Endothelial cell of umbilical vein (primary cell): ENCODE measurements around the gene PLAAT3. TPM values are rescaled to one million over a fixed set of nuclear protein-coding genes. Genes with fewer than 3 reads are reported as not detected.

ENCODE experiments used
- BruUV-seq: library from RNA; stranded (reverse); fragments of 400-500 nt; replicated peaks from 2 replicates; lab custom pipeline; 2021; lab: Mats Ljungman, UMichigan
- CTCF ChIA-PET: fragments of 300-600, 350-600 bp; sonication (Branson Sonifier 250); formaldehyde crosslinking; loops from one replicate; lab custom pipeline; 2021; ENCODE audit warnings: antibody characterized with exemption, inconsistent platforms; lab: Charles Lee
- POLR2A ChIA-PET: fragments of 300-600, 350-600 bp; sonication (Branson Sonifier 250); formaldehyde crosslinking; loops from one replicate; lab custom pipeline; 2021; ENCODE audit warnings: antibody characterized with exemption, inconsistent platforms; lab: Charles Lee
- DNase-seq: peaks from one replicate; pipeline ENCODE4 v3.0.0-alpha.2; 2011; ENCODE audit warnings: low read depth, low spot score
- FAIRE-seq: peaks from 2 replicates; lab custom pipeline; 2011; peaks lifted over from hg19 to GRCh38; lab: Jason Lieb, UNC
- H2AFZ ChIP-seq: 2 replicates; pipeline ENCODE4 v1.6.0; 2012; ENCODE audit warnings: low read depth, low read length, control low read depth, inconsistent platforms
- H3K27ac ChIP-seq: 2 replicates; pipeline ENCODE4 v1.5.1; 2011; ENCODE audit warnings: low read depth, mild to moderate bottlenecking, control low read depth, low read length, moderate library complexity; ENCODE audit not compliant: insufficient read depth
- H3K27me3 ChIP-seq, 2 experiments: 2 replicates each; pipeline versions ENCODE4 v1.6.0 to v1.6.1; 2011; ENCODE audit warnings: low read length in 2 of 2, mixed read lengths in 1 of 2; ENCODE audit not compliant: control insufficient read depth in 2 of 2, insufficient read depth in 2 of 2
- H3K36me3 ChIP-seq, 2 experiments: 2 replicates in 1 of 2; 3 replicates in 1 of 2; pipeline ENCODE4 v1.5.1; 2011; ENCODE audit warnings: low read length in 2 of 2, mild to moderate bottlenecking in 1 of 2, moderate library complexity in 1 of 2; ENCODE audit not compliant: control insufficient read depth in 2 of 2, insufficient read depth in 2 of 2; ENCODE audit errors: extremely low read depth in 1 of 2
- H3K4me1 ChIP-seq: 3 replicates; pipeline ENCODE4 v1.5.1; 2011; ENCODE audit warnings: mild to moderate bottlenecking, low read length; ENCODE audit not compliant: control insufficient read depth, insufficient read depth; ENCODE audit errors: extremely low read depth
- H3K4me2 ChIP-seq: 2 replicates; pipeline ENCODE4 v1.6.1; 2011; ENCODE audit warnings: low read length, control low read depth, mixed read lengths; ENCODE audit not compliant: insufficient read depth
- H3K4me3 ChIP-seq, 3 experiments: fragments of 200-600 bp in 1 of 3; sonication (generic), shearing (Covaris generic) in 1 of 3; replicated peaks in 1 of 3; 2 replicates each; pipeline ENCODE4 v1.5.1; 2011 to 2016; ENCODE audit warnings: control low read depth in 3 of 3, low read length in 3 of 3, mild to moderate bottlenecking in 2 of 3, inconsistent platforms in 1 of 3, low read depth in 1 of 3, moderate library complexity in 1 of 3; ENCODE audit not compliant: insufficient read depth in 1 of 3
- H3K79me2 ChIP-seq: 2 replicates; pipeline ENCODE4 v1.6.0; 2012; ENCODE audit warnings: low read length, inconsistent platforms; ENCODE audit not compliant: control insufficient read depth, insufficient read depth
- H3K9ac ChIP-seq: replicated peaks from 2 replicates; pipeline ENCODE3; 2011; ENCODE audit warnings: low read length, control low read depth; ENCODE audit not compliant: insufficient read depth; ENCODE audit errors: extremely low read depth
- H3K9me1 ChIP-seq: replicated peaks from 3 replicates; pipeline ENCODE4 v1.6.0; 2011; ENCODE audit warnings: mild to moderate bottlenecking, low read length; ENCODE audit not compliant: control insufficient read depth, insufficient read depth; ENCODE audit errors: extremely low read depth
- H3K9me3 ChIP-seq: replicated peaks from 2 replicates; pipeline ENCODE4 v1.5.1; 2012; ENCODE audit warnings: low read length, inconsistent platforms; ENCODE audit not compliant: control insufficient read depth, insufficient read depth
- H4K20me1 ChIP-seq: replicated peaks from 2 replicates; pipeline ENCODE3; 2011; ENCODE audit warnings: mild to moderate bottlenecking, low read length; ENCODE audit not compliant: control insufficient read depth, insufficient read depth; ENCODE audit errors: extremely low read depth
- EZH2 ChIP-seq: IDR thresholded peaks from 2 replicates; pipeline ENCODE4 v1.6.1; 2012; ENCODE audit warnings: borderline replicate concordance, low read depth, mild to moderate bottlenecking, moderate library complexity, low read length, inconsistent platforms; ENCODE audit not compliant: severe bottlenecking
- FOS ChIP-seq: IDR thresholded peaks from 2 replicates; pipeline ENCODE4 v1.6.1; 2011; ENCODE audit warnings: mild to moderate bottlenecking, low read length, moderate library complexity, borderline replicate concordance; ENCODE audit not compliant: insufficient read depth
- GATA2 ChIP-seq: IDR thresholded peaks from 2 replicates; pipeline ENCODE4 v1.7.0; 2011; ENCODE audit warnings: low read depth, mild to moderate bottlenecking, moderate library complexity, mixed read lengths, low read length; ENCODE audit not compliant: insufficient read length, insufficient read depth
- JUN ChIP-seq: IDR thresholded peaks from 2 replicates; pipeline ENCODE4 v1.6.1; 2011; ENCODE audit warnings: borderline replicate concordance, low read depth; ENCODE audit not compliant: insufficient read length, insufficient read depth
- MYC ChIP-seq: IDR thresholded peaks from one replicate; pipeline ENCODE4 v1.6.1; 2011; ENCODE audit warnings: mild to moderate bottlenecking, low read depth, low read length
- POLR2A ChIP-seq: IDR thresholded peaks from 2 replicates; pipeline ENCODE4 v1.6.1; 2012; ENCODE audit warnings: low read depth, mild to moderate bottlenecking, control low read depth, low read length
- POLR2AphosphoS5 ChIP-seq: IDR thresholded peaks from 2 replicates; pipeline ENCODE4 v1.6.1; 2012; ENCODE audit warnings: low read depth, mild to moderate bottlenecking, control low read depth, low read length, moderate library complexity; ENCODE audit not compliant: insufficient read depth
- dilution Hi-C: fragments of 300-500 bp; cut with MboI; formaldehyde crosslinking; loops from one replicate; pipeline ENCODE4 v1.15.0; 2019; ENCODE audit warnings: low sequenced_read_pairs; ENCODE audit not compliant: extremely low pct_ligation_motif_present
- intact Hi-C: fragments of 100-400 bp; cut with micrococcal nuclease; formaldehyde crosslinking; loops from one replicate; pipeline ENCODE4 v1.10.0; 2022
- polyA plus RNA-seq, 4 experiments: library from polyadenylated mRNA; depleted of rRNA in 3 of 4; stranded (reverse) in 3 of 4; unstranded in 1 of 4; fragments of >200 nt; gene quantifications; 2 replicates each; pipeline versions ENCODE4 v1.2.1 to v1.2.3, GENCODE V29; 2011 to 2012; ENCODE audit warnings: missing spikeins in 1 of 4
- total RNA-seq: library from RNA; stranded (reverse); gene quantifications from 2 replicates; pipeline ENCODE4 v1.2.3, GENCODE V29; 2021
- TF ChIP-seq, protein P1 (sequence below), 2 donors: IDR thresholded peaks; 1 replicate in 1 of 2; 2 replicates in 1 of 2; pipeline ENCODE4 v1.5.1; 2011; ENCODE audit warnings: low read length in 2 of 2, mild to moderate bottlenecking in 2 of 2, moderate library complexity in 2 of 2, control low read depth in 1 of 2, inconsistent platforms in 1 of 2, low read depth in 1 of 2; ENCODE audit not compliant: insufficient read depth in 1 of 2; ENCODE audit errors: extremely low read depth in 1 of 2
- TF ChIP-seq, protein P2 (sequence below): IDR thresholded peaks from 2 replicates; pipeline ENCODE4 v1.6.1; 2011; ENCODE audit not compliant: insufficient read depth, insufficient read length

The PLAAT3 gene
- total and polyA plus RNA-seq, 2 donors (not counting 3 experiments of a cell fraction or from before 2014, with no cell fraction given), result 22.8 to 40.2 TPM

DNA sequence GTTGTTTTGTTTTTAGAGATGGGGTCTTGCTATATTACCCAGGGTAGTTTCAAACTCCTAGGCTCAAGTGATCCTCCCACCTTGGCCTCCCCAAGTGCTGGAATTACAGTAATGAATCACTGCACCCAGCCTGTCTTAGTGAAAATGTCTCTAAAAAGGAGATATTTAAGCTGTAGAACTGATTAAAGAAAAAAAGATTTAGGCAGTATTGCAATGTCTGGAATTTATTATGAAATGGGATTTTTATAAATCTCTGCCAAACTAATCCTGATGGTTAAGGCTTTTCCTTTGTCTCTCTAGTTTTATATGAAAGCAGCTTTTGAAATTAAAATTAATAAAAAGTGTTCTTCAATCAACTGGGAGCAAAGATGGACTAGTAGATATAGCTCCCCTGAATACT is 2.1 kb downstream of the PLAAT3 start:
- H3K9me1 ChIP-seq, result no peaks in the 10 kb centered on the region
- intact Hi-C loops (loop anchor here (10.0 kb wide), 1 partner anchor 707 kb away; no protein-coding TSS in a partner anchor), dilution Hi-C loops (no loop called here)
- FAIRE-seq (no peak), DNase-seq (no peak)
- no peak overlapping the region for H3K9ac ChIP-seq
- no peak overlapping the region for H2AFZ ChIP-seq
- peaks cover 11% of the 10 kb centered on the region for H3K79me2 ChIP-seq
- no peak overlapping the region for H3K4me3 ChIP-seq
- H3K9me3 ChIP-seq, result no peaks in the 10 kb centered on the region
- ChIA-PET POLR2A (no interaction called here), CTCF (no interaction called here)
- H4K20me1 ChIP-seq, result no peaks in the 10 kb centered on the region
- no peak for TF ChIP-seq EZH2
- TF ChIP-seq GATA2, result no peak
- no peak for TF ChIP-seq POLR2A
- TF ChIP-seq FOS, result no peak
- no peak for TF ChIP-seq POLR2AphosphoS5
- no peak for TF ChIP-seq JUN
- TF ChIP-seq, protein P1, sequence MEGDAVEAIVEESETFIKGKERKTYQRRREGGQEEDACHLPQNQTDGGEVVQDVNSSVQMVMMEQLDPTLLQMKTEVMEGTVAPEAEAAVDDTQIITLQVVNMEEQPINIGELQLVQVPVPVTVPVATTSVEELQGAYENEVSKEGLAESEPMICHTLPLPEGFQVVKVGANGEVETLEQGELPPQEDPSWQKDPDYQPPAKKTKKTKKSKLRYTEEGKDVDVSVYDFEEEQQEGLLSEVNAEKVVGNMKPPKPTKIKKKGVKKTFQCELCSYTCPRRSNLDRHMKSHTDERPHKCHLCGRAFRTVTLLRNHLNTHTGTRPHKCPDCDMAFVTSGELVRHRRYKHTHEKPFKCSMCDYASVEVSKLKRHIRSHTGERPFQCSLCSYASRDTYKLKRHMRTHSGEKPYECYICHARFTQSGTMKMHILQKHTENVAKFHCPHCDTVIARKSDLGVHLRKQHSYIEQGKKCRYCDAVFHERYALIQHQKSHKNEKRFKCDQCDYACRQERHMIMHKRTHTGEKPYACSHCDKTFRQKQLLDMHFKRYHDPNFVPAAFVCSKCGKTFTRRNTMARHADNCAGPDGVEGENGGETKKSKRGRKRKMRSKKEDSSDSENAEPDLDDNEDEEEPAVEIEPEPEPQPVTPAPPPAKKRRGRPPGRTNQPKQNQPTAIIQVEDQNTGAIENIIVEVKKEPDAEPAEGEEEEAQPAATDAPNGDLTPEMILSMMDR (IDR thresholded peaks at IDR 0.05; ENCODE audit: extremely low read depth in 1 of 2, insufficient read depth in 1 of 2, low read depth in 1 of 2, low read length in 2 of 2), result no peak
- TF ChIP-seq, protein P2, sequence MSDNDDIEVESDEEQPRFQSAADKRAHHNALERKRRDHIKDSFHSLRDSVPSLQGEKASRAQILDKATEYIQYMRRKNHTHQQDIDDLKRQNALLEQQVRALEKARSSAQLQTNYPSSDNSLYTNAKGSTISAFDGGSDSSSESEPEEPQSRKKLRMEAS, result no peak
- TF ChIP-seq MYC, result no peak
- H3K27me3 ChIP-seq, result no peaks in the 10 kb centered on the region
- H3K27ac ChIP-seq, result no peak overlapping the region
- no peaks in the 10 kb centered on the region for H3K36me3 ChIP-seq
- BruUV-seq, result no TSS peak
- H3K4me2 ChIP-seq, result no peak overlapping the region
- H3K4me1 ChIP-seq, result peaks cover 23% of the 10 kb centered on the region
